ENCODE data around the gene HSP90AA1.

DNA sequence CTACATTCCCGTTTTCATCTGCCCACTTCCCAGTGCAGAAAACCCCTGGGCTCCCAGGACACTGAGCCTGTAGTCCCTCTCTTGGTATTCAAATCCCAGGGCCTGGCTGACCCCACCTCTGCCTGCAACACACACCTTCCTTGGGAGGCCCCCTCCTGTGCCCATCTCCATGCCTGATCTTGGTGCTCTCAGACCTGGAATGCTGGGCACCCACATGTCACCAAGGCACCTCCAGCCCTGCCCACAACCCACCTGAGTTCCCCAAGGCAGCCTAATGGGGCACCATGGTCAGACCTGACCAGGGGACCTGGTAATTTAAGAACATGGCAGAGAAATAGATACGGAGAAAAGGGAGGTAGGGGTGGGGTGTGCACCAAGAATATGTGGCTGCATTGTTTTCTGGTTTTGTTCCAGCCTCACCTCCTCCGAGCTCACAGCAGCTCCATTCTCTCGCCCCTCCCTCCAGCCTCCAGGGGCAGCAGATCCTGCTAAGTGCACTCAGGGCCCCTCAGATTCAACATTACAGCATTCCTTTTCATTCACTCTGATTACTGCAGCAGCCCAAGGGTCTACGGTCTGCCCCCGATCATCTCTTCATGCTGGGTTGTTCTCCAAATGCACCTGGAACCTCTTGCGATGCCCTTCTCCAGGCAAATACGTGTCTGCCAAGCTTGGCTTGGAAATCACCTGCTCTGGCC lies 9.2 kb upstream of the HSP90AA1 start:
- TF ChIP-seq CTCF (IDR thresholded peaks at IDR 0.05) (no peak), POLR2AphosphoS5 (IDR thresholded peaks at IDR 0.05) (no peak)
